A549 (cell line): ENCODE data around the gene EPB41L4A. TPM values are rescaled to one million over a fixed set of nuclear protein-coding genes. Genes with fewer than 3 reads are reported as not detected.

ENCODE experiments used
- ATAC-seq, 2 experiments: fragments of 200-7000 bp in 1 of 2; fragments of >200 bp in 1 of 2; cut with Nextera tagmentation in 1 of 2; cut with Tn5 transposase in 1 of 2; 3 replicates each; pipeline versions ENCODE4 v1.8.0 to v1.9.1; 2018 to 2020; ENCODE audit warnings: mild to moderate bottlenecking in 1 of 2, moderate library complexity in 1 of 2
- CTCF ChIA-PET: fragments of 300-600 bp; sonication (Branson Sonifier 250); formaldehyde crosslinking; extraction: SDS; loops from one replicate; lab custom pipeline; 2021; ENCODE audit warnings: antibody characterized with exemption, inconsistent platforms; lab: Yijun Ruan, JAX
- POLR2A ChIA-PET: fragments of 350-600 bp; formaldehyde crosslinking; extraction: SDS; loops from one replicate; lab custom pipeline; 2021; ENCODE audit warnings: antibody characterized with exemption, inconsistent platforms; lab: Yijun Ruan, JAX
- DNase-seq, 2 experiments: peaks; one replicate each; pipeline versions ENCODE4 v3.0.0 to v3.0.0-alpha.2; 2011 to 2016; ENCODE audit warnings: low read depth in 1 of 2, low spot score in 1 of 2
- FAIRE-seq: peaks from 2 replicates; lab custom pipeline; 2011; peaks lifted over from hg19 to GRCh38; lab: Jason Lieb, UNC
- H3K27ac ChIP-seq, 2 experiments: fragments of >200 bp; sonication (Bioruptor Twin); formaldehyde crosslinking; 3 replicates each; pipeline ENCODE4 v1.5.1; 2016 to 2017
- H3K4me1 ChIP-seq: fragments of >200 bp; sonication (Bioruptor Twin); formaldehyde crosslinking; 3 replicates; pipeline ENCODE4 v1.6.1; 2016
- H3K4me2 ChIP-seq: fragments of >200 bp; sonication (Bioruptor Twin); formaldehyde crosslinking; 3 replicates; pipeline ENCODE4 v1.6.1; 2016
- H3K4me3 ChIP-seq: fragments of >200 bp; sonication (Bioruptor Twin); formaldehyde crosslinking; 3 replicates; pipeline ENCODE4 v1.5.1; 2016
- H3K9me3 ChIP-seq: fragments of >200 bp; sonication (Bioruptor Twin); formaldehyde crosslinking; 3 replicates; pipeline ENCODE4 v1.6.1; 2016
- BHLHE40 ChIP-seq: IDR thresholded peaks from 2 replicates; pipeline ENCODE4 v1.6.1; 2012; ENCODE audit warnings: low read depth, low read length, inconsistent platforms
- CBX8 ChIP-seq: fragments of 200-600 bp; sonication (generic); IDR thresholded peaks from 2 replicates; pipeline ENCODE4 v1.6.1; 2016
- CHD2 ChIP-seq: fragments of 150-350 bp; IDR thresholded peaks from 2 replicates; pipeline ENCODE4 v1.6.1; 2014; ENCODE audit warnings: low read length; ENCODE audit not compliant: partially characterized antibody
- EHMT2 ChIP-seq: fragments of 200-600 bp; sonication (generic); IDR thresholded peaks from 2 replicates; pipeline ENCODE4 v1.6.1; 2016; ENCODE audit warnings: antibody characterized with exemption, low read depth, mild to moderate bottlenecking, moderate library complexity
- EP300 ChIP-seq, 2 experiments: fragments of >200 bp; sonication (Bioruptor Twin); formaldehyde crosslinking; IDR thresholded peaks; 2 replicates in 1 of 2; 3 replicates in 1 of 2; pipeline ENCODE4 v1.6.1; 2016 to 2017
- ESRRA ChIP-seq: fragments of 150-350 bp; IDR thresholded peaks from 2 replicates; pipeline ENCODE4 v1.6.1; 2014; ENCODE audit warnings: mild to moderate bottlenecking, low read length, borderline replicate concordance
- FOSL2 ChIP-seq, 2 experiments: fragments of 450-650 bp in 1 of 2; fragments of >200 bp in 1 of 2; sonication (Bioruptor Twin) in 1 of 2; formaldehyde crosslinking; IDR thresholded peaks; 2 replicates each; pipeline versions ENCODE4 v1.5.0 to v1.6.1; 2016 to 2020; ENCODE audit warnings: mild to moderate bottlenecking in 1 of 2, moderate library complexity in 1 of 2
- FOXS1 ChIP-seq: fragments of 250-450 bp; sonication (Bioruptor Pico); IDR thresholded peaks from 2 replicates; pipeline ENCODE4 v1.5.0; 2020; ENCODE audit warnings: mild to moderate bottlenecking, moderate library complexity
- JUNB ChIP-seq: fragments of >200 bp; sonication (Bioruptor Twin); formaldehyde crosslinking; IDR thresholded peaks from 2 replicates; pipeline ENCODE4 v1.6.1; 2016
- KDM5A ChIP-seq: fragments of 200-600 bp; sonication (generic); IDR thresholded peaks from 2 replicates; pipeline ENCODE4 v1.6.1; 2016; ENCODE audit warnings: antibody characterized with exemption, mild to moderate bottlenecking
- MAZ ChIP-seq: fragments of 150-350 bp; IDR thresholded peaks from 2 replicates; pipeline ENCODE4 v1.6.1; 2014; ENCODE audit warnings: antibody characterized with exemption, low read depth, low read length, borderline replicate concordance
- RFX5 ChIP-seq: fragments of 450-650 bp; IDR thresholded peaks from 2 replicates; pipeline ENCODE4 v1.7.1; 2014; ENCODE audit warnings: antibody characterized with exemption, mild to moderate bottlenecking, moderate library complexity
- SMC3 ChIP-seq: fragments of >200 bp; sonication (Bioruptor Twin); formaldehyde crosslinking; IDR thresholded peaks from 3 replicates; pipeline ENCODE4 v1.6.1; 2018; ENCODE audit warnings: inconsistent platforms
- SREBF2 ChIP-seq: fragments of 450-650 bp; IDR thresholded peaks from 2 replicates; pipeline ENCODE4 v1.6.1; 2014; ENCODE audit warnings: mild to moderate bottlenecking, moderate library complexity
- TFCP2L1 ChIP-seq: fragments of 250-450 bp; sonication (Bioruptor Pico); IDR thresholded peaks from 2 replicates; pipeline ENCODE4 v1.5.0; 2021; ENCODE audit warnings: mild to moderate bottlenecking
- ZNF302 ChIP-seq: fragments of 250-450 bp; sonication (Bioruptor Pico); IDR thresholded peaks from 2 replicates; pipeline ENCODE4 v1.9.0; 2021; ENCODE audit warnings: inconsistent platforms, mild to moderate bottlenecking, moderate library complexity
- WGBS: methylation state at CpG from one replicate; pipeline ENCODE4 v1.1.6; 2017; ENCODE audit errors: missing lambda C conversion rate; 5-methylcytosine and 5-hydroxymethylcytosine counted together
- polyA plus RNA-seq, 4 experiments: library from polyadenylated mRNA; depleted of rRNA in 3 of 4; stranded (reverse); fragments of >200 nt; fragmentation: RNase III in 1 of 4; extraction: RNeasy Plus Mini Kit Qiagen cat#74134 plus additional on column Dnase treatment in 1 of 4; gene quantifications; 2 replicates in 3 of 4; 3 replicates in 1 of 4; pipeline ENCODE4 v1.2.3, GENCODE V29; 2011 to 2017
- TF ChIP-seq, protein P1 (sequence below): fragments of 250-450 bp; sonication (Bioruptor Pico); IDR thresholded peaks from 2 replicates; pipeline ENCODE4 v1.5.0; 2020; ENCODE audit warnings: low read depth, mild to moderate bottlenecking, moderate library complexity
- TF ChIP-seq, protein P2 (sequence below): fragments of 250-450 bp; sonication (Bioruptor Pico); IDR thresholded peaks from 2 replicates; pipeline ENCODE4 v1.5.0; 2021; ENCODE audit warnings: mild to moderate bottlenecking, moderate library complexity, borderline replicate concordance
- TF ChIP-seq, protein P3 (sequence below): fragments of >200 bp; sonication (Bioruptor Twin); formaldehyde crosslinking; IDR thresholded peaks from 3 replicates; pipeline ENCODE4 v1.6.1; 2016
- TF ChIP-seq, protein P4 (sequence below): fragments of >200 bp; sonication (Bioruptor Twin); formaldehyde crosslinking; IDR thresholded peaks from 2 replicates; pipeline ENCODE4 v1.6.1; 2016
- TF ChIP-seq, protein P5 (sequence below): fragments of 200-600 bp; sonication (generic); IDR thresholded peaks from 2 replicates; pipeline ENCODE4 v1.6.1; 2016; ENCODE audit warnings: antibody characterized with exemption, mild to moderate bottlenecking, moderate library complexity

EPB41L4A gene
- polyA plus RNA-seq, 2 of the 4 experiments (the other 2 are of a cell fraction) = 1.3 to 4.4 TPM

DNA sequence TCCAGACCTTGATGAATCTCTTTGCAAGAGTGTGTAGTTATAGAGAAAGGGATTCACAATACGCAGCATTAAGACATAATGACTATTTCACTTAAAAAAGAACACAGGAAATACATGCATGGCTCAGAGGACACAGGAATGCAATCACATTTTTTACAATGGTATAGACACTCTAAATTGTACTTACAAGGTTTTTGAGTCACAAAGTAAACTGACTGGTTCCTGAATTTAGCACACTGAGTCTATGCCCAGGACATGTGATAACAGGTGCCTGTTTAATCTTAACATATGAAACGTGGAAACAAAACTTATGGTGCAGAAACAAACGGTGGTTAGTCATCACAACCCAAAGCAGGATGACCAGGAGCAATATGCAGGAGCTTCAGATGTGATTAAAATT lies 6.7 kb downstream of the EPB41L4A start:
- no peak overlapping the region for H3K27ac ChIP-seq
- CTCF ChIA-PET = interaction anchor here (1.8 kb wide), 1 partner anchor 13 kb away, joined by 5 read pairs; no protein-coding TSS in a partner anchor
- peaks cover 8% of the 10 kb centered on the region; the same call in 2 of the 3 replicates for H3K4me1 ChIP-seq
- no peak for TF ChIP-seq JUNB
- TF ChIP-seq SMC3 = no peak
- no peak for TF ChIP-seq ESRRA
- no peak for TF ChIP-seq CBX8
- no peak for TF ChIP-seq BHLHE40
- TF ChIP-seq EP300 (IDR thresholded peaks at IDR 0.05) = no peak
- TF ChIP-seq SREBF2 = no peak
- 33% methylated on average over 3 of the region's 3 CpGs for WGBS
- no peak overlapping the region for H3K4me2 ChIP-seq
- H3K9me3 ChIP-seq = no peaks in the 10 kb centered on the region
- DNase-seq = no peak
- no peak for ATAC-seq
- POLR2A ChIA-PET = no interaction called here
- no peak overlapping the region for H3K4me3 ChIP-seq
- no peak for FAIRE-seq

DNA sequence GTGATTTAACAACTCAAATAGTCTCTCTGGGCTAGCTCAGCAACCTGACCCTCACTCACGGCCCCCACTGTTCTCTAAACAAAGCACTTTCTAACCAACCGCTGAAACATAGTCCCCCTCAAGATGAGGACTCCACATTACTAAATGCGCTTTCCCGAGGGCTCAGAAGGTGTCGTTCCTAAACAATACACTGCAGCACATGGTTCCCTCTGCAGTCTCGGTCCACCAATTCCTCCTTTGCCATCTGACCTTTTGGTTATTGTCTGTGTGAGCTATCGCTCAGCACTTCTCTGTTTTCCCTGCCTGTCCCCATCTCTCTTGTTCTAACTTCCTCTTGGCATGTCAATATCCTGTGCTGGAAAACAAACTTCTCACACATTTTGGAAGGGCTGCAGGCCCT lies 7.2 kb downstream of the EPB41L4A start:
- no peak overlapping the region for H3K4me3 ChIP-seq
- ATAC-seq = no peak
- FAIRE-seq = no peak
- CTCF ChIA-PET = interaction anchor here (1.8 kb wide), 1 partner anchor 13 kb away, joined by 5 read pairs; no protein-coding TSS in a partner anchor
- WGBS = 84% methylated on average over 7 of the region's 7 CpGs
- POLR2A ChIA-PET = no interaction called here
- H3K27ac ChIP-seq = no peak overlapping the region
- no peak for DNase-seq
- H3K4me1 ChIP-seq = peaks cover 8% of the 10 kb centered on the region; the same call in 2 of the 3 replicates
- TF ChIP-seq CHD2 (no peak), KDM5A (no peak), EHMT2 (no peak), TFCP2L1 (CRISPR knock-in tag) (no peak), FOSL2 (IDR thresholded peaks at IDR 0.05) (no peak), FOSL2 (CRISPR knock-in tag; IDR thresholded peaks at IDR 0.05) (no peak), CBX8 (no peak)
- no peak overlapping the region for H3K4me2 ChIP-seq
- no peaks in the 10 kb centered on the region for H3K9me3 ChIP-seq

DNA sequence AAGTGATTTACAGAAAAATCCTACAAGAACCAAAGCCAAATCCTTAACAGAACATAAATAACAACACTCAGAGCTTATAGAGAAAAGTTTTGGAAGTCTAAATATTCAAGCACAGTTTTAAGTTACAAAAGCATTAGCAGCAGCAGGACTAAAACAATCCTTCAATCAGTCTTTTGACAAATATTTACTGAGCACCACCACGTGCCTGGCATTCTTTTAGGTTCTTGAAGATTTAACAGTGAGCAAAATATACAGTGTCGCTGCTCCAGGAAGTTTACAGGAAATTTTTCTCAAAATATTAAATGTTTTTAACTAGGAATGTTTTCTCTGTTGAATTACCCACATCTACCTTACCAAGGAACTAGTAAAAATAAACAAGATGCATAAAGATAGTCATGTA lies 11.4 kb downstream of the EPB41L4A start:
- POLR2A ChIA-PET = no interaction called here
- Histone ChIP-seq H3K4me3 (no peak overlapping the region), H3K4me2 (peak overlapping the region; percentile 22; the same call in 1 of the 3 replicates), H3K27ac (no peak overlapping the region), H3K4me1 (peaks cover 8% of the 10 kb centered on the region; the same call in 2 of the 3 replicates), H3K9me3 (no peaks in the 10 kb centered on the region)
- CTCF ChIA-PET = no interaction called here
- DNase-seq = no peak
- FAIRE-seq = no peak
- ATAC-seq = no peak
- TF ChIP-seq MAZ (no peak), KDM5A (no peak), JUNB (no peak), ESRRA (no peak), SMC3 (no peak), ZNF302 (CRISPR knock-in tag) (no peak), RFX5 (no peak), FOXS1 (no peak)
- TF ChIP-seq, protein P1, sequence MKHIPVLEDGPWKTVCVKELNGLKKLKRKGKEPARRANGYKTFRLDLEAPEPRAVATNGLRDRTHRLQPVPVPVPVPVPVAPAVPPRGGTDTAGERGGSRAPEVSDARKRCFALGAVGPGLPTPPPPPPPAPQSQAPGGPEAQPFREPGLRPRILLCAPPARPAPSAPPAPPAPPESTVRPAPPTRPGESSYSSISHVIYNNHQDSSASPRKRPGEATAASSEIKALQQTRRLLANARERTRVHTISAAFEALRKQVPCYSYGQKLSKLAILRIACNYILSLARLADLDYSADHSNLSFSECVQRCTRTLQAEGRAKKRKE = no peak
- TF ChIP-seq, protein P2, sequence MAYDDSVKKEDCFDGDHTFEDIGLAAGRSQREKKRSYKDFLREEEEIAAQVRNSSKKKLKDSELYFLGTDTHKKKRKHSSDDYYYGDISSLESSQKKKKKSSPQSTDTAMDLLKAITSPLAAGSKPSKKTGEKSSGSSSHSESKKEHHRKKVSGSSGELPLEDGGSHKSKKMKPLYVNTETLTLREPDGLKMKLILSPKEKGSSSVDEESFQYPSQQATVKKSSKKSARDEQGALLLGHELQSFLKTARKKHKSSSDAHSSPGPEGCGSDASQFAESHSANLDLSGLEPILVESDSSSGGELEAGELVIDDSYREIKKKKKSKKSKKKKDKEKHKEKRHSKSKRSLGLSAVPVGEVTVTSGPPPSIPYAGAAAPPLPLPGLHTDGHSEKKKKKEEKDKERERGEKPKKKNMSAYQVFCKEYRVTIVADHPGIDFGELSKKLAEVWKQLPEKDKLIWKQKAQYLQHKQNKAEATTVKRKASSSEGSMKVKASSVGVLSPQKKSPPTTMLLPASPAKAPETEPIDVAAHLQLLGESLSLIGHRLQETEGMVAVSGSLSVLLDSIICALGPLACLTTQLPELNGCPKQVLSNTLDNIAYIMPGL (CRISPR knock-in tag) = no peak
- TF ChIP-seq, protein P3, sequence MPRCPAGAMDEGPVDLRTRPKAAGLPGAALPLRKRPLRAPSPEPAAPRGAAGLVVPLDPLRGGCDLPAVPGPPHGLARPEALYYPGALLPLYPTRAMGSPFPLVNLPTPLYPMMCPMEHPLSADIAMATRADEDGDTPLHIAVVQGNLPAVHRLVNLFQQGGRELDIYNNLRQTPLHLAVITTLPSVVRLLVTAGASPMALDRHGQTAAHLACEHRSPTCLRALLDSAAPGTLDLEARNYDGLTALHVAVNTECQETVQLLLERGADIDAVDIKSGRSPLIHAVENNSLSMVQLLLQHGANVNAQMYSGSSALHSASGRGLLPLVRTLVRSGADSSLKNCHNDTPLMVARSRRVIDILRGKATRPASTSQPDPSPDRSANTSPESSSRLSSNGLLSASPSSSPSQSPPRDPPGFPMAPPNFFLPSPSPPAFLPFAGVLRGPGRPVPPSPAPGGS = no peak
- TF ChIP-seq, protein P4, sequence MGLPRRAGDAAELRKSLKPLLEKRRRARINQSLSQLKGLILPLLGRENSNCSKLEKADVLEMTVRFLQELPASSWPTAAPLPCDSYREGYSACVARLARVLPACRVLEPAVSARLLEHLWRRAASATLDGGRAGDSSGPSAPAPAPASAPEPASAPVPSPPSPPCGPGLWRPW = no peak
- TF ChIP-seq, protein P5, sequence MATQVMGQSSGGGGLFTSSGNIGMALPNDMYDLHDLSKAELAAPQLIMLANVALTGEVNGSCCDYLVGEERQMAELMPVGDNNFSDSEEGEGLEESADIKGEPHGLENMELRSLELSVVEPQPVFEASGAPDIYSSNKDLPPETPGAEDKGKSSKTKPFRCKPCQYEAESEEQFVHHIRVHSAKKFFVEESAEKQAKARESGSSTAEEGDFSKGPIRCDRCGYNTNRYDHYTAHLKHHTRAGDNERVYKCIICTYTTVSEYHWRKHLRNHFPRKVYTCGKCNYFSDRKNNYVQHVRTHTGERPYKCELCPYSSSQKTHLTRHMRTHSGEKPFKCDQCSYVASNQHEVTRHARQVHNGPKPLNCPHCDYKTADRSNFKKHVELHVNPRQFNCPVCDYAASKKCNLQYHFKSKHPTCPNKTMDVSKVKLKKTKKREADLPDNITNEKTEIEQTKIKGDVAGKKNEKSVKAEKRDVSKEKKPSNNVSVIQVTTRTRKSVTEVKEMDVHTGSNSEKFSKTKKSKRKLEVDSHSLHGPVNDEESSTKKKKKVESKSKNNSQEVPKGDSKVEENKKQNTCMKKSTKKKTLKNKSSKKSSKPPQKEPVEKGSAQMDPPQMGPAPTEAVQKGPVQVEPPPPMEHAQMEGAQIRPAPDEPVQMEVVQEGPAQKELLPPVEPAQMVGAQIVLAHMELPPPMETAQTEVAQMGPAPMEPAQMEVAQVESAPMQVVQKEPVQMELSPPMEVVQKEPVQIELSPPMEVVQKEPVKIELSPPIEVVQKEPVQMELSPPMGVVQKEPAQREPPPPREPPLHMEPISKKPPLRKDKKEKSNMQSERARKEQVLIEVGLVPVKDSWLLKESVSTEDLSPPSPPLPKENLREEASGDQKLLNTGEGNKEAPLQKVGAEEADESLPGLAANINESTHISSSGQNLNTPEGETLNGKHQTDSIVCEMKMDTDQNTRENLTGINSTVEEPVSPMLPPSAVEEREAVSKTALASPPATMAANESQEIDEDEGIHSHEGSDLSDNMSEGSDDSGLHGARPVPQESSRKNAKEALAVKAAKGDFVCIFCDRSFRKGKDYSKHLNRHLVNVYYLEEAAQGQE = no peak
- WGBS = 8% methylated on average over 2 of the region's 2 CpGs
